ENCODE measurements around the gene GIGYF2. TPM values are rescaled to one million over a fixed set of nuclear protein-coding genes. Genes with fewer than 3 reads are reported as not detected.

The GIGYF2 gene
- total and polyA plus RNA-seq, 2 of the 13 experiments (the other 11 are each of a cell fraction or from before 2014, with no cell fraction given) = 44.9 to 73.5 TPM

- TF ChIP-seq HBP1 (CRISPR knock-in tag; IDR thresholded peaks at IDR 0.05; ENCODE audit: low read depth) (no peak), FOXC1 (CRISPR knock-in tag; IDR thresholded peaks at IDR 0.05; ENCODE audit: borderline replicate concordance) (no peak), HNRNPK (IDR thresholded peaks at IDR 0.05; ENCODE audit: low read depth, low read length, poor library complexity, severe bottlenecking) (no peak), ZNF232 (CRISPR knock-in tag; IDR thresholded peaks at IDR 0.05; ENCODE audit: borderline replicate concordance) (0 out of 2 replicates have a peak, but pooled peaks have one; percentile 30), SMARCE1 (IDR thresholded peaks at IDR 0.05; ENCODE audit: borderline replicate concordance) (no peak), ZNF33B (CRISPR knock-in tag; IDR thresholded peaks at IDR 0.05) (no peak), ISX (CRISPR knock-in tag; conservative IDR thresholded peaks at IDR 0.05) (no peak), SALL2 (CRISPR knock-in tag; IDR thresholded peaks at IDR 0.05) (no peak), MXD4 (CRISPR knock-in tag; IDR thresholded peaks at IDR 0.05) (no peak), AHDC1 (CRISPR knock-in tag; IDR thresholded peaks at IDR 0.05; ENCODE audit: borderline replicate concordance) (peak; percentile 49; the same call in 1 of the 2 replicates), THYN1 (CRISPR knock-in tag; IDR thresholded peaks at IDR 0.05; ENCODE audit: borderline replicate concordance, low read depth) (no peak), KLF12 (CRISPR knock-in tag; IDR thresholded peaks at IDR 0.05; ENCODE audit: borderline replicate concordance) (no peak), TIGD3 (CRISPR knock-in tag; IDR thresholded peaks at IDR 0.05; ENCODE audit: borderline replicate concordance) (0 out of 2 replicates have a peak, but pooled peaks have one; percentile 1), ZBTB20 (CRISPR knock-in tag; IDR thresholded peaks at IDR 0.05; ENCODE audit: borderline replicate concordance, low read depth) (0 out of 2 replicates have a peak, but pooled peaks have one; percentile 14), ZC3H13 (CRISPR knock-in tag; IDR thresholded peaks at IDR 0.05) (no peak), MIER3 (CRISPR knock-in tag; IDR thresholded peaks at IDR 0.05; ENCODE audit: borderline replicate concordance) (no peak), ZIK1 (CRISPR knock-in tag; IDR thresholded peaks at IDR 0.05; ENCODE audit: borderline replicate concordance, low read depth) (no peak; the same call in 1 of the 2 replicates), LCORL (IDR thresholded peaks at IDR 0.05) (no peak), LCORL (CRISPR knock-in tag; IDR thresholded peaks at IDR 0.05) (peak; percentile 36; the same call in 1 of the 2 replicates), SNAI1 (CRISPR knock-in tag; IDR thresholded peaks at IDR 0.05; ENCODE audit: borderline replicate concordance) (no peak), MTF2 (CRISPR knock-in tag; IDR thresholded peaks at IDR 0.05; ENCODE audit: borderline replicate concordance) (0 out of 2 replicates have a peak, but pooled peaks have one; percentile 15), ZNF367 (CRISPR knock-in tag; IDR thresholded peaks at IDR 0.05; ENCODE audit: borderline replicate concordance) (0 out of 2 replicates have a peak, but pooled peaks have one; percentile 20), ZNF354B (CRISPR knock-in tag; IDR thresholded peaks at IDR 0.05) (0 out of 2 replicates have a peak, but pooled peaks have one; percentile 82)
Measured at GRCh38 chr2:232696609-232697058, 497 bp upstream of the GIGYF2 start (continued).
